ENCODE results near the gene RASAL3.
"Not testable (repeated sequence)": the region's sequence is repeated elsewhere in the genome, so short reads cannot be mapped to it uniquely, and the experiment has no call there.

Gene RASAL3

GRCh38 chr19:15419413-15420025 is 44.8 kb downstream of the RASAL3 start:
- DNase-seq (ENCODE audit: low read depth): no peak

- DNase-seq (ENCODE audit: low read depth): peak; percentile 99
Measured at GRCh38 chr19:15418579-15419412, 45.5 kb downstream of the RASAL3 start, which contains the start of gene AKAP8L. Gene AKAP8L, minus strand, starts transcription at chr19:15418988. Its CDS starts 65 bp downstream, at chr19:15418923.

- DNase-seq (ENCODE audit: low read depth): no peak
Measured at GRCh38 chr19:15418231-15418578, 46.1 kb downstream of the RASAL3 start.

GRCh38 chr19:15417699-15418098 is 46.6 kb downstream of the RASAL3 start:
- no peak for DNase-seq (ENCODE audit: low read depth)

- no peak for DNase-seq (ENCODE audit: low read depth)
Measured at GRCh38 chr19:15412832-15413231, 51.5 kb downstream of the RASAL3 start.

GRCh38 chr19:15411351-15411750 is 53.0 kb downstream of the RASAL3 start:
- DNase-seq (ENCODE audit: low read depth): not testable (repeated sequence)

GRCh38 chr19:15404780-15405211 is 59.5 kb downstream of the RASAL3 start:
- no peak for DNase-seq (ENCODE audit: low read depth)

GRCh38 chr19:15404097-15404779 is 60.1 kb downstream of the RASAL3 start:
- DNase-seq (ENCODE audit: low read depth): no peak

GRCh38 chr19:15403151-15403531 is 61.2 kb downstream of the RASAL3 start:
- DNase-seq (ENCODE audit: low read depth): no peak

GRCh38 chr19:15402411-15403150 is 61.8 kb downstream of the RASAL3 start:
- no peak for DNase-seq (ENCODE audit: low read depth)
